Heart left ventricle (tissue), 16 donors: ENCODE data around the gene PYCARD. TPM values are rescaled to one million over a fixed set of nuclear protein-coding genes. Genes with fewer than 3 reads are reported as not detected.
A peak's percentile ranks its signal among the peaks of the same experiment; 100 is the strongest.

Experiments
- ATAC-seq, 4 donors: fragments of 200-7000 bp; cut with Tn5 transposase; one replicate each; pipeline ENCODE4 v1.9.1; 2020 to 2022; ENCODE audit warnings: moderate library complexity in 4 of 4, mild to moderate bottlenecking in 3 of 4, moderate number of reproducible peaks in 1 of 4
- DNase-seq, 5 donors: peaks; one replicate each; pipeline ENCODE4 v3.0.0-alpha.2; 2020
- H3K27ac ChIP-seq, 12 donors: fragments of 200-600 bp; sonication (generic) in 4 of 12; one replicate each; pipeline versions ENCODE4 v1.5.0 to v1.8.0; 2016 to 2022; ENCODE audit warnings: mild to moderate bottlenecking in 2 of 12
- H3K27me3 ChIP-seq, 9 donors: fragments of 200-600 bp; sonication (generic) in 2 of 9; one replicate each; pipeline versions ENCODE4 v1.5.1 to v1.8.0; 2016 to 2022; ENCODE audit warnings: mild to moderate bottlenecking in 3 of 9
- H3K36me3 ChIP-seq, 9 donors: fragments of 200-600 bp; sonication (generic) in 2 of 9; one replicate each; pipeline versions ENCODE4 v1.5.0 to v1.8.0; 2018 to 2022; ENCODE audit warnings: mild to moderate bottlenecking in 2 of 9
- H3K4me1 ChIP-seq, 12 donors: fragments of 200-600 bp; sonication (generic) in 4 of 12; one replicate each; pipeline versions ENCODE4 v1.5.0 to v1.8.0; 2016 to 2022; ENCODE audit warnings: mild to moderate bottlenecking in 3 of 12
- H3K4me3 ChIP-seq, 12 donors: fragments of 200-600 bp; sonication (generic) in 4 of 12; one replicate each; pipeline versions ENCODE4 v1.5.0 to v1.8.0; 2017 to 2022; ENCODE audit warnings: mild to moderate bottlenecking in 9 of 12, moderate library complexity in 4 of 12
- H3K9me3 ChIP-seq, 12 donors: fragments of 200-600 bp; sonication (generic) in 4 of 12; one replicate each; pipeline versions ENCODE4 v1.5.0 to v1.8.0; 2016 to 2022; ENCODE audit warnings: mild to moderate bottlenecking in 1 of 12
- CTCF ChIP-seq, 12 donors: fragments of 200-600 bp; sonication (generic) in 4 of 12; IDR thresholded peaks; one replicate each; pipeline versions ENCODE4 v1.5.0 to v1.8.0; 2018 to 2022; ENCODE audit warnings: antibody characterized with exemption in 12 of 12, mild to moderate bottlenecking in 5 of 12
- POLR2A ChIP-seq, 2 donors: fragments of 450-650 bp; IDR thresholded peaks; one replicate each; pipeline ENCODE4 v1.6.1; 2017; ENCODE audit warnings: antibody characterized with exemption in 2 of 2, mild to moderate bottlenecking in 2 of 2, moderate library complexity in 2 of 2
- WGBS, 4 donors: extraction: QIAGEN DNeasy Blood & Tissue Kit in 2 of 4; methylation state at CpG; one replicate each; pipeline versions ENCODE4 v1.1.5 to v1.1.7; 2013 to 2018; 5-methylcytosine and 5-hydroxymethylcytosine counted together
- intact Hi-C, 10 donors: fragments of 100-400 bp; cut with DNase I; formaldehyde crosslinking; loops; one replicate each; pipeline versions ENCODE4 v1.11.1 to v1.14.2; 2022
- polyA plus RNA-seq, 2 donors: library from polyadenylated mRNA; stranded (reverse); fragments of 200-250 nt; gene quantifications; one replicate each; pipeline ENCODE4 v1.2.3, GENCODE V29; 2013
- total RNA-seq, 9 donors: library from RNA; depleted of rRNA in 2 of 9; stranded (reverse); fragments of >200 nt in 2 of 9; fragmentation: NEBNext Ultra II Directional in 3 of 9; extraction: Animal tissue kit (Norgen Biotek cat#: 25700) in 3 of 9; gene quantifications; one replicate each; pipeline versions ENCODE4 v1.1.0 to v1.2.4, GENCODE V29; 2016 to 2023
- donor health status: ischemic (EF 13 %, LVEDD 7.1; RV severe dilation, severe dysfunction).
- donor health status: healthy with polysubstance abuse.
- donor health status: DM: no; HTN: yes; CAD: no.
- donor health status: DM: no; HTN: no; CAD: no.
- donor health status: ischemic (EF 25% LVEDD 6.9; RV normal size, moderate dysfunction).
- donor health status: ischemic (EF 25% LVEDD 5.7; RV mildly dilated, moderate dysfunction).
- donor health status: healthy.
- donor health status: DM: yes; HTN: yes; CAD: no.
- donor health status: ischemic (EF 35%, LVEDD 5.7; RV mildly dilated, moderate dysfunction).
- donor health status: nonischemic (EF 11% LVEDD 7.7; RV severe dilation, severe dysfunction).
- donor health status: DM: yes; HTN: yes; CAD: no.
- donor health status: PGD.
- donor health status: ischemic (EF 29% LVEDD 5.4; RV normal size, mild dysfunction).
- donor health status: nonischemic (EF 23%, LVEDD 6.1; RV moderate dilation, normal function).

The PYCARD gene
- total and polyA plus RNA-seq, 11 donors, result 2.0 to 42.2 (median 5.2) TPM

- Histone ChIP-seq H3K36me3 (no peaks in the 10 kb centered on the region), H3K27ac (peak overlapping the region in 1 of 12 donors; percentile 39), H3K9me3 (no peaks in the 10 kb centered on the region), H3K4me3 (peak overlapping the region; percentile 29 to 65 (median 52)), H3K27me3 (peaks cover 4 to 48% (median 24%) of the 10 kb centered on the region in 9 donors), H3K4me1 (peaks cover 11 to 35% (median 25%) of the 10 kb centered on the region in 12 donors)
- intact Hi-C loops, result no loop called here
- 0 to 4% (median 1%) methylated on average over 16 to 63 of the region's 63 CpGs for WGBS, 4 donors
- ATAC-seq (peak; percentile 71 to 93 (median 88)), DNase-seq (peak; percentile 57 to 82 (median 61))
- TF ChIP-seq CTCF (IDR thresholded peaks at IDR 0.05) (no peak), POLR2A (IDR thresholded peaks at IDR 0.05) (no peak)
Measured at GRCh38 chr16:31215287-31216162, 13.0 kb upstream of the PYCARD start.

GRCh38 chr16:31214708-31215286, 12.2 kb upstream of the PYCARD start:
- peak overlapping the region; percentile 29 to 65 (median 52) for H3K4me3 ChIP-seq

DNA sequence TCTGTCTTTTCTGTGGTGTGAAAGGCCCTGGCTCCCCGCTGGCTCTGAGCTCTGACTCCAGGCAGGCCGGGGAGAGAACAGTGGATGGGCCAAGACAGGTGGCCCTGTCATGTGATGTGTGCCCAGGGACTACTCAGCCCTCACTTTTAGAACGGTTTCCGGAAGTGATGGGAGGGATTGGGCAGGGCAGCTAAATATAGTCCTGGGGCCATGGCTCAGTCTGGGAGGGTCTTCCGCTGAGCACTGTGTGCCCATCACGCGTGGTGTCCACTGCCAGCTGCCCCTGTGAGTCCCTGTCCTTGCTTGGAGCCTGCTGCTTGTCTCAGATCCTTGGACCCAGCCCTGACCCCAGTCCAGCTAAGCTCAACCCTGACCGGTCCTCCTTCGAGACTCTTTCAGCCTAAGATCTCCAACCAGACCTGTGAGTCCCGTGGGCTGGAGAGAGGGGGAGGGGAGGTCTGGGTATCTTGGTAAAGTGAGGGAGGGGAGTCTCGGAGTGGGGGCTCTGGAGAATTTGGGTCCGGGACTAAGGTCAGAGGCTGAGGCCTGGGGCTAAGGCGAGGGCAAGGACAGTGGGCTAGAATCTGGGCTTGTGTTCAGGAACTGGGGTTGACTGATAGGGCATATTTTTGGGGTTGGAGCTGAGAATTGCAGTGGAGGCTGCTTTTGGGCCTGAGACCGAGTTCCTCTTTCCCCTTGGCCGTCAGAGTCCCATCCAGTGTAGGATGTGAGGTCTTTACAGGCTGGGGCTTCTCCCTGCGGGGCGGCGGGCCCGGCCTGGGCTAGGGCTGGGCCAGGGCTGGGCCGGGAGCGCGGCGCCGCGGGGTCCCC, 11.5 kb upstream of the PYCARD start, which contains the start of gene TRIM72:
Gene TRIM72 (plus strand): TSS at position 243 of the 831 bp plus-strand sequence. CDS start 620 bp downstream, outside the sequence.
- intact Hi-C loops, result no loop called here
- DNase-seq (no peak), ATAC-seq (peak in 2 of 4 donors; percentile 23 to 33)
- H3K4me3 ChIP-seq, result peak within 1 kb of the TSS in 11 of 12 donors; percentile 29 to 65 (median 53)
- H3K36me3 ChIP-seq, result no peaks in the 10 kb centered on the region
- TF ChIP-seq CTCF (IDR thresholded peaks at IDR 0.05) (no peak), POLR2A (IDR thresholded peaks at IDR 0.05) (no peak)
- H3K27me3 ChIP-seq, result peaks cover 4 to 38% (median 24%) of the 10 kb centered on the region in 9 donors
- 62 to 75% (median 70%) methylated on average over 13 to 25 of the region's 25 CpGs for WGBS, 4 donors
- no peaks in the 10 kb centered on the region for H3K9me3 ChIP-seq
- peaks cover 11 to 35% (median 25%) of the 10 kb centered on the region in 12 donors for H3K4me1 ChIP-seq
- peak within 1 kb of the TSS in 1 of 12 donors; percentile 8 for H3K27ac ChIP-seq

More at GRCh38 chr16:31214708-31215286, 12.2 kb upstream of the PYCARD start:
- Histone ChIP-seq H3K36me3 (no peaks in the 10 kb centered on the region), H3K4me1 (peaks cover 11 to 35% (median 25%) of the 10 kb centered on the region in 12 donors), H3K9me3 (no peaks in the 10 kb centered on the region), H3K27ac (peak overlapping the region in 1 of 12 donors; percentile 8), H3K27me3 (peaks cover 4 to 44% (median 24%) of the 10 kb centered on the region in 9 donors)
- TF ChIP-seq CTCF (IDR thresholded peaks at IDR 0.05), result no peak
- TF ChIP-seq POLR2A (IDR thresholded peaks at IDR 0.05), result no peak
- intact Hi-C loops, result no loop called here
- 0 to 15% (median 8%) methylated on average over 9 to 58 of the region's 58 CpGs for WGBS, 4 donors
- DNase-seq (peak in 2 of 5 donors; percentile 37 to 68), ATAC-seq (peak in 2 of 4 donors; percentile 29 to 38)
